Prostate gland (tissue), 2 donors: ENCODE measurements around the gene ZNF532. TPM values are rescaled to one million over a fixed set of nuclear protein-coding genes. Genes with fewer than 3 reads are reported as not detected.

ENCODE experiments used
- DNase-seq: peaks from one replicate; pipeline ENCODE4 v3.0.0-alpha.2; 2019; ENCODE audit warnings: low spot score
- H3K27ac ChIP-seq, 2 donors: fragments of 200-600 bp; sonication (generic); 2 replicates each; pipeline ENCODE4 v1.5.1; 2017 to 2019
- H3K27me3 ChIP-seq: fragments of 200-600 bp; sonication (generic); replicated peaks from 2 replicates; pipeline ENCODE4 v1.5.1; 2019; ENCODE audit not compliant: insufficient read depth
- H3K36me3 ChIP-seq, 2 donors: fragments of 200-600 bp; sonication (generic); 1 replicate in 1 of 2; 2 replicates in 1 of 2; pipeline versions ENCODE4 v1.5.1 to v1.8.1; 2017 to 2019
- H3K4me1 ChIP-seq: fragments of 200-600 bp; sonication (generic); replicated peaks from 2 replicates; pipeline ENCODE4 v1.5.1; 2019
- H3K4me3 ChIP-seq, 2 donors: fragments of 200-600 bp; sonication (generic); 2 replicates each; pipeline ENCODE4 v1.5.1; 2017 to 2019
- H3K9me3 ChIP-seq: fragments of 200-600 bp; sonication (generic); 2 replicates; pipeline ENCODE4 v1.5.1; 2017
- CTCF ChIP-seq, 4 experiments: fragments of 200-600 bp in 2 of 4; fragments of 450-650 bp in 2 of 4; sonication (generic) in 2 of 4; IDR thresholded peaks; 1 replicate in 3 of 4; 2 replicates in 1 of 4; pipeline ENCODE4 v1.5.1; 2016 to 2019; ENCODE audit warnings: antibody characterized with exemption in 4 of 4, mild to moderate bottlenecking in 2 of 4, moderate library complexity in 2 of 4
- POLR2A ChIP-seq: fragments of 450-650 bp; IDR thresholded peaks from one replicate; pipeline ENCODE4 v1.6.1; 2016; ENCODE audit warnings: antibody characterized with exemption, mild to moderate bottlenecking
- POLR2AphosphoS5 ChIP-seq: sonication (generic); formaldehyde crosslinking; IDR thresholded peaks from one replicate; pipeline ENCODE4 v1.6.1; 2017; ENCODE audit warnings: antibody characterized with exemption
- WGBS: methylation state at CpG from one replicate; pipeline ENCODE4 v1.1.5; 2018; 5-methylcytosine and 5-hydroxymethylcytosine counted together
- intact Hi-C: fragments of 100-400 bp; cut with DNase I; formaldehyde crosslinking; loops from one replicate; pipeline ENCODE4 v1.14.2; 2022
- total RNA-seq, 2 donors: library from RNA; depleted of rRNA; stranded (reverse); fragments of >200 nt; gene quantifications; one replicate each; pipeline ENCODE4 v1.1.0, GENCODE V29; 2016

Gene ZNF532
- total RNA-seq, 2 donors from 2014 or later = 231 to 299 TPM

- Histone ChIP-seq H3K4me1 (peaks cover 5% of the 10 kb centered on the region), H3K27me3 (no peaks in the 10 kb centered on the region), H3K36me3 (no peaks in the 10 kb centered on the region), H3K4me3 (no peak overlapping the region), H3K9me3 (no peaks in the 10 kb centered on the region), H3K27ac (peak overlapping the region; percentile 6 to 63)
- intact Hi-C loops = no loop called here
- TF ChIP-seq POLR2AphosphoS5 (no peak), CTCF (IDR thresholded peaks at IDR 0.05) (no peak), POLR2A (no peak)
- 82% methylated on average over 9 of the region's 9 CpGs for WGBS
- no peak for DNase-seq
Measured at GRCh38 chr18:58934356-58934755, 69.7 kb downstream of the ZNF532 start.

DNA sequence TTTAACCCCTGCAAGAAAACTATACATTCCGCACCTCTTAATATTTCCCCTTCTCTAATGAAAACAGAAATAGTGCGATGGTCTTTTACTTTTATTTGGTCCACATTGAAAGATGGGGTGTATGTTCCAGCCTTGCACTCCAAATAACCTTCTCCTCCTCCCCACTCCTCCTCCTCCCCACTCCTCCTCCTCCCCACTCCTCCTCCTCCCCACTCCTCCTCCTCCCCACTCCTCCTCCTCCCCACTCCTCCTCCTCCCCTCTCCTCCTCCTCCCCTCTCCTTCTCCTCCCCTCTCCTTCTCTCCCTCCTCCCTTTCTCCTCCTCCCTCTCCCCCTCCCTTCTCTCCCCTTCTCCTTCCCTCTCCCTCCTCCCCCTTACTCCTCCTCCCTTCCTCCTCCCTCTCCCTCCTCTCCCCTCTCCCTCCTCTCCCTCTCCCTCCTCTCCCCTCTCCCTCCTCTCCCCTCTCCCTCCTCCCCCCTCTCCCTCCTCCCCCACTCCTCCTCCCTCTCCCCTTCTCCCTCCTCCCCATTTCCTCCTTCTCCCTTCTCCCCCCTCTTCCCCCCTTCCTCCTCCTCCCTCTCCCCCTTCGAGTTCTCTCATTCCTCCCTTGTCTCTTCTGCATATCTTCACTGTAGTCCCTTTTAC lies 70.4 kb downstream of the ZNF532 start:
- 72% methylated on average over 3 of the region's 3 CpGs for WGBS
- no peak for DNase-seq
- Histone ChIP-seq H3K4me3 (no peak overlapping the region), H3K27ac (peak overlapping the region; percentile 21 to 63), H3K36me3 (no peaks in the 10 kb centered on the region), H3K4me1 (peaks cover 5% of the 10 kb centered on the region), H3K9me3 (no peaks in the 10 kb centered on the region), H3K27me3 (no peaks in the 10 kb centered on the region)
- TF ChIP-seq CTCF (IDR thresholded peaks at IDR 0.05) = no peak
- no peak for TF ChIP-seq POLR2AphosphoS5
- TF ChIP-seq POLR2A = no peak
- intact Hi-C loops = no loop called here

GRCh38 chr18:58937071-58937886 lies 72.6 kb downstream of the ZNF532 start:
- no peak for TF ChIP-seq POLR2A
- TF ChIP-seq CTCF (IDR thresholded peaks at IDR 0.05) = no peak
- TF ChIP-seq POLR2AphosphoS5 = no peak
- H3K27ac ChIP-seq = peak overlapping the region; percentile 10 to 63
- H3K4me1 ChIP-seq = peaks cover 5% of the 10 kb centered on the region
- no peaks in the 10 kb centered on the region for H3K9me3 ChIP-seq
- no peak overlapping the region for H3K4me3 ChIP-seq
- H3K36me3 ChIP-seq = no peaks in the 10 kb centered on the region
- DNase-seq = no peak
- intact Hi-C loops = no loop called here
- 77% methylated on average over 3 of the region's 3 CpGs for WGBS
- H3K27me3 ChIP-seq = no peaks in the 10 kb centered on the region

DNA sequence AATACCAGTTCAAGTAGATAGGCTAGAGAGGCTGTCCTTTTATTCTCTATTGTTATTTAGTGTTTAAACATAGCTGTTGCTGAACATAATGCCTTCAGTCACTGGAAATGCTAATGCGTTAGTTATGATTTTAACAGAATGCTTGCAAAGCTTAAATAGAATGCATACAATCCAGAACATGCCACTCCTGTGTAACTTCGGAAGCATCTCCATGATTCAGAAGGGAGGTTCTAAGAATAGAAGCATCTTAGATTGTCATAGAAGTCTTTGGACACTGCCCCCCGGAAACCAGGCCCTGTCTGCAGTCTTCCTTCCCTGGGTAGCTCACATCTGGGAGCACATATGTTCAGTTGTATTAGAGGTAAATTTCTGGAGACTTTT lies 73.2 kb downstream of the ZNF532 start:
- TF ChIP-seq POLR2A = no peak
- no peak for TF ChIP-seq CTCF (IDR thresholded peaks at IDR 0.05)
- no peak for TF ChIP-seq POLR2AphosphoS5
- H3K4me3 ChIP-seq = no peak overlapping the region
- DNase-seq = no peak
- peak overlapping the region; percentile 4 to 63 for H3K27ac ChIP-seq
- WGBS = 61% methylated on average over 3 of the region's 3 CpGs
- H3K9me3 ChIP-seq = no peaks in the 10 kb centered on the region
- intact Hi-C loops = no loop called here
- H3K4me1 ChIP-seq = peaks cover 11% of the 10 kb centered on the region
- no peaks in the 10 kb centered on the region for H3K36me3 ChIP-seq
- H3K27me3 ChIP-seq = no peaks in the 10 kb centered on the region
